ENCODE results near the gene SUGT1.

SUGT1 gene

GRCh38 chr13:52686376-52686775 is 33.7 kb downstream of the SUGT1 start:
- Histone ChIP-seq H3K36me3 (ENCODE audit: low read length) (peaks cover 14% of the 10 kb centered on the region; the same call in 1 of the 2 replicates), H3K9me2 (replicated peaks; ENCODE audit: insufficient read depth, low read length) (no peaks in the 10 kb centered on the region), H3K9ac (ENCODE audit: low read length) (no peak overlapping the region), H3K9me3 (ENCODE audit: insufficient read depth, low read length) (no peaks in the 10 kb centered on the region), H3K4me3 (ENCODE audit: insufficient read depth, low read length, poor library complexity, severe bottlenecking) (no peak overlapping the region), H3K4me2 (ENCODE audit: low read depth, low read length, poor library complexity, severe bottlenecking) (no peak overlapping the region), H3K27ac (ENCODE audit: low read depth, low read length) (no peak overlapping the region), H3F3A (ENCODE audit: insufficient read depth) (no peaks in the 10 kb centered on the region), H3K27me3 (ENCODE audit: low read length) (no peaks in the 10 kb centered on the region), H3K79me2 (ENCODE audit: insufficient read depth, low read length) (no peaks in the 10 kb centered on the region), H2AFZ (ENCODE audit: low read depth, low read length, severe bottlenecking) (no peak overlapping the region), H4K20me1 (ENCODE audit: low read depth, low read length) (no peaks in the 10 kb centered on the region)
- TF ChIP-seq CTCF (IDR thresholded peaks at IDR 0.05; ENCODE audit: insufficient read depth, low read length, poor library complexity, severe bottlenecking) (no peak), EZH2phosphoT487 (conservative IDR thresholded peaks at IDR 0.05; ENCODE audit: low read length) (no peak)

- no peaks in the 10 kb centered on the region for H3F3A ChIP-seq (ENCODE audit: insufficient read depth)
- no peak overlapping the region for H2AFZ ChIP-seq (ENCODE audit: low read depth, low read length, severe bottlenecking)
- H3K9me3 ChIP-seq (ENCODE audit: insufficient read depth, low read length): no peaks in the 10 kb centered on the region
- no peaks in the 10 kb centered on the region for H3K36me3 ChIP-seq (ENCODE audit: low read length)
- no peak overlapping the region for H3K4me2 ChIP-seq (ENCODE audit: low read depth, low read length, poor library complexity, severe bottlenecking)
- H3K4me3 ChIP-seq (ENCODE audit: insufficient read depth, low read length, poor library complexity, severe bottlenecking): no peak overlapping the region
- H3K27ac ChIP-seq (ENCODE audit: low read depth, low read length): no peak overlapping the region
- H3K9me2 ChIP-seq (replicated peaks; ENCODE audit: insufficient read depth, low read length): no peaks in the 10 kb centered on the region
- H4K20me1 ChIP-seq (ENCODE audit: low read depth, low read length): no peaks in the 10 kb centered on the region
- no peaks in the 10 kb centered on the region for H3K79me2 ChIP-seq (ENCODE audit: insufficient read depth, low read length)
- no peak overlapping the region for H3K9ac ChIP-seq (ENCODE audit: low read length)
- TF ChIP-seq EZH2phosphoT487 (conservative IDR thresholded peaks at IDR 0.05; ENCODE audit: low read length) (no peak), CTCF (IDR thresholded peaks at IDR 0.05; ENCODE audit: insufficient read depth, low read length, poor library complexity, severe bottlenecking) (no peak)
- H3K27me3 ChIP-seq (ENCODE audit: low read length): no peaks in the 10 kb centered on the region
These were observed 43.2 kb downstream of the SUGT1 start for GRCh38 chr13:52695856-52696255.

- H3K27me3 ChIP-seq (ENCODE audit: low read length): no peaks in the 10 kb centered on the region
- no peaks in the 10 kb centered on the region for H3F3A ChIP-seq (ENCODE audit: insufficient read depth)
- no peak overlapping the region for H3K27ac ChIP-seq (ENCODE audit: low read depth, low read length)
- H4K20me1 ChIP-seq (ENCODE audit: low read depth, low read length): no peaks in the 10 kb centered on the region
- H3K4me3 ChIP-seq (ENCODE audit: insufficient read depth, low read length, poor library complexity, severe bottlenecking): no peak overlapping the region
- no peaks in the 10 kb centered on the region for H3K36me3 ChIP-seq (ENCODE audit: low read length)
- H3K4me2 ChIP-seq (ENCODE audit: low read depth, low read length, poor library complexity, severe bottlenecking): no peak overlapping the region
- H3K9ac ChIP-seq (ENCODE audit: low read length): no peak overlapping the region
- no peaks in the 10 kb centered on the region for H3K9me3 ChIP-seq (ENCODE audit: insufficient read depth, low read length)
- H3K79me2 ChIP-seq (ENCODE audit: insufficient read depth, low read length): no peaks in the 10 kb centered on the region
- no peaks in the 10 kb centered on the region for H3K9me2 ChIP-seq (replicated peaks; ENCODE audit: insufficient read depth, low read length)
- TF ChIP-seq EZH2phosphoT487 (conservative IDR thresholded peaks at IDR 0.05; ENCODE audit: low read length): no peak
- no peak for TF ChIP-seq CTCF (IDR thresholded peaks at IDR 0.05; ENCODE audit: insufficient read depth, low read length, poor library complexity, severe bottlenecking)
- H2AFZ ChIP-seq (ENCODE audit: low read depth, low read length, severe bottlenecking): no peak overlapping the region
These were observed 43.9 kb downstream of the SUGT1 start for GRCh38 chr13:52696566-52696965.
